Measurements from ENCODE around the gene VPS37D. TPM values are rescaled to one million over a fixed set of nuclear protein-coding genes. Genes with fewer than 3 reads are reported as not detected.
A peak's percentile ranks its signal among the peaks of the same experiment; 100 is the strongest.

VPS37D gene
- total RNA-seq, 1 donor from 2014 or later = 1.3 TPM

DNA sequence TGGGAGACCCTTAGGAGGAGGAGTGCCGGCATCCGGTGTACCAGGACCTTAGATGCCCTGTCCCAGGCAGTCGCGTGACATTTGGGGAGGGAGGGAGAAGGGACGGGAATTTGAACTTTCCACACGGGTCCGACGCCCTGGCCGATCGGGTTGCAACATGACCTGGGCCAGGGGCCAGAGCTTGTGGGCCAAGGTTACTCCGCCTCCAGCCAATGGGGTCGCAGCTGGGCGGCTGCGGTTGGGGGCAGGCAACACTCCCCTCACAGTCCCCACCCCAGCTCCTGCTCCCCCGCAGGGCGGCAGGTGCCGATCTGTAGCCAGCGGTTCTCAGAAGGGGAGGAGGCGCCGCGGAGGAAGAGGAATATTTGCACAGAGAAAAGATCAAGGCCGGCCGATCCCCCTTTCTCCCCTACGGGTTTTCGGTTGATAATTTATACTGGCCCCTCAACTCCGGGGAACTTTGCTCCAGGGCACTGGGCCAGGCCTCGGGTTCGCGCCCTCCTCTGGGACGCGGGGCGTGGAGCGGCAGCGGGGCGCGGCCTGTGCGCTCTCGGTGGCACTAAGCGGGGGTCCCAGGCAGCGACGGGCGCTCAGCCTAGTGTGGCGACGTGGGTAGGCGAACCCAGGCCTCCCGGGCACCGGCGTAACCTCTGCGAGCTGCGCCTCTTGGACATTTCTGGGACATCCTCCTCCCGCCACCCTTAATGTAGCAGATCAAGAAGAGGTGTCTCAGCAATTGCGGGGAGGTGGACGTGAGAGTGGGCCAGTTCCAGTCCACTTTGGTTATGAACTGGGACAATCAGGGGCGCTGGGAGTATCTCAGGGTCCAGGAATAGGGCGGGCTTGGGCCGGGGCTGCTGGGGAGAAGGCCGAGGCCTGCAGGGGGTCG is 44.5 kb upstream of the VPS37D start:
- TF ChIP-seq, protein P1, sequence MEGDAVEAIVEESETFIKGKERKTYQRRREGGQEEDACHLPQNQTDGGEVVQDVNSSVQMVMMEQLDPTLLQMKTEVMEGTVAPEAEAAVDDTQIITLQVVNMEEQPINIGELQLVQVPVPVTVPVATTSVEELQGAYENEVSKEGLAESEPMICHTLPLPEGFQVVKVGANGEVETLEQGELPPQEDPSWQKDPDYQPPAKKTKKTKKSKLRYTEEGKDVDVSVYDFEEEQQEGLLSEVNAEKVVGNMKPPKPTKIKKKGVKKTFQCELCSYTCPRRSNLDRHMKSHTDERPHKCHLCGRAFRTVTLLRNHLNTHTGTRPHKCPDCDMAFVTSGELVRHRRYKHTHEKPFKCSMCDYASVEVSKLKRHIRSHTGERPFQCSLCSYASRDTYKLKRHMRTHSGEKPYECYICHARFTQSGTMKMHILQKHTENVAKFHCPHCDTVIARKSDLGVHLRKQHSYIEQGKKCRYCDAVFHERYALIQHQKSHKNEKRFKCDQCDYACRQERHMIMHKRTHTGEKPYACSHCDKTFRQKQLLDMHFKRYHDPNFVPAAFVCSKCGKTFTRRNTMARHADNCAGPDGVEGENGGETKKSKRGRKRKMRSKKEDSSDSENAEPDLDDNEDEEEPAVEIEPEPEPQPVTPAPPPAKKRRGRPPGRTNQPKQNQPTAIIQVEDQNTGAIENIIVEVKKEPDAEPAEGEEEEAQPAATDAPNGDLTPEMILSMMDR (IDR thresholded peaks at IDR 0.05) = no peak
- Histone ChIP-seq H3K4me1 (peaks cover 7 to 15% of the 10 kb centered on the region in 2 donors), H3K36me3 (no peaks in the 10 kb centered on the region), H3K4me3 (peak overlapping the region; percentile 46 to 64), H3K27me3 (peaks cover 22% of the 10 kb centered on the region), H3K27ac (no peak overlapping the region), H3K9me3 (no peaks in the 10 kb centered on the region)
- peak in 1 of 2 donors; percentile 73 for DNase-seq (ENCODE audit: low spot score in 2 of 2)
- intact Hi-C loops (cut with DNase I) = no loop called here

DNA sequence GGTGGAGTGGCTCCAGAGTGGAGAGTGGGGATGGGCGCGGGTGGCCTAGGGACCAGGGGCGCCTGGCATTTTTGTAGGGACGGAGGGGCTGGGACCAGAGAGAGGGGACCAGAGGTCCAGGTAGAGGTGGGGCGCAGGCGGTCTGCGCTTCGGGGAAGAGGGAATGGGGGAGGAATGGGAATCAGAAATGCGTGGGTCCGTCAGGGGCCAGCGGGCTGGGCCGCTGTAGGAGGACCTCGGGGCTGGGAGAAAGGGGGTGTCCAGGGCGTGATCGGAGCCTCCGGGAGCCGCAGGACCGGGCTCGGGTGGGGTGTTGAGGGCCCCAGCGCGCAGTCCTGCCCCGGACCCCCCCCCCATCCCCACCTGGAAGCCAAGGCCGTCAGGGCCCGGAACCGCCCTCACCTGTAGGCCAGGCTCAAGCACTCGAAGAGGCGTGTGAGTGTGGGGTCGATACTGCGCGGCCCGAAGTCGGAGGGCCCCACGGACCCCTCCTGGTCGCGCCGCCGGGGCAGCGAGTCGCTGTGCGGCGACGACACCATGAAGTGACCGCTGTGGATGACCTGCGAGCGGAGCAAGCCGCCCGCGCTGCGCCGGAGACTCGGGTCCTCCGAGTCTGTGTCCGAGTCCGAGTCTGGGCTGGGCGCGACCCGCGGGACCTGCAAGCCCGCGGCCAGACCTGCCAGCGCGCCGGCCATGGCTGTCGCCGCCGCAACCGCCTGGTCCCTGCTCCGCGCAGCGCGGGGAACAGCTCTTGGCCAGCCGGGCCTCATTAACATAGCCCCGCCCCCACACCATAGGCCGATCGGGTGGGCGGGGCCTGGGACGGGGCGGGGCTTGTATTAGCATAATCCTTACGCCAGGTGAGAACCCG is 43.6 kb upstream of the VPS37D start, which contains the start of gene MLXIPL:
MLXIPL (minus strand) TSS at position 725 of the 871 bp plus-strand sequence; CDS start at position 695, 30 bp downstream.
- H3K27me3 ChIP-seq = peaks cover 22% of the 10 kb centered on the region
- intact Hi-C loops (cut with DNase I) = no loop called here

DNA sequence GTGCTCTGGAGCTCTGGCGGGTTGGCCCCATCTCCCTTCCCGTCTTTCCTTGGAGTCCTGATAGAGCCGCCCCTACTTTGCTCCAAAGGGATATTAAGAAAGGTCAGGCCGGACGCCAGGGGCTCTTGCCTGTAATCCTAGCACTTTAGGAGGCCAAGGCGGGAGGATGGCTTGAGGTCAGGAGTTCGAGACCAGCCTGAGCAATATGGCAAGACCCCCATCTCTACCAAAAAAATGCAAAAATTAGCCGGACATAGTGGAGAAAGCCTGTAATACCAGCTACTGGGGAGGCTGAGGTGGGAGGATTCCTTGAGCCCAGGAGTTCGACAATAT is 43.0 kb upstream of the VPS37D start:
- intact Hi-C loops (cut with DNase I) = no loop called here
- Histone ChIP-seq H3K4me1 (peaks cover 7 to 15% of the 10 kb centered on the region in 2 donors), H3K27ac (no peak overlapping the region), H3K27me3 (peaks cover 22% of the 10 kb centered on the region), H3K9me3 (no peaks in the 10 kb centered on the region), H3K4me3 (peak overlapping the region; percentile 46 to 64), H3K36me3 (no peaks in the 10 kb centered on the region)
- no peak for DNase-seq (ENCODE audit: low spot score in 2 of 2)
- TF ChIP-seq, protein P1 (IDR thresholded peaks at IDR 0.05) = no peak

More for the DNA sequence above, 43.6 kb upstream of the VPS37D start, which contains the start of gene MLXIPL:
- DNase-seq (ENCODE audit: low spot score in 2 of 2) = peak in 1 of 2 donors; percentile 76
- Histone ChIP-seq H3K4me1 (peaks cover 7 to 15% of the 10 kb centered on the region in 2 donors), H3K9me3 (no peaks in the 10 kb centered on the region), H3K4me3 (peak within 1 kb of the TSS; percentile 46 to 64), H3K27ac (no peak within 1 kb of the TSS), H3K36me3 (no peaks in the 10 kb centered on the region)
- TF ChIP-seq, protein P1 (IDR thresholded peaks at IDR 0.05) = no peak

GRCh38 chr7:73625276-73625675 is 42.4 kb upstream of the VPS37D start:
- H3K9me3 ChIP-seq = no peaks in the 10 kb centered on the region
- TF ChIP-seq, protein P1 (IDR thresholded peaks at IDR 0.05) = no peak
- H3K4me1 ChIP-seq = peaks cover 7 to 15% of the 10 kb centered on the region in 2 donors
- H3K27me3 ChIP-seq = peaks cover 22% of the 10 kb centered on the region
- H3K4me3 ChIP-seq = no peak overlapping the region
- no peak for DNase-seq (ENCODE audit: low spot score in 2 of 2)
- no peak overlapping the region for H3K27ac ChIP-seq
- intact Hi-C loops (cut with DNase I) = no loop called here
- H3K36me3 ChIP-seq = no peaks in the 10 kb centered on the region

- Histone ChIP-seq H3K4me3 (no peak overlapping the region), H3K36me3 (no peaks in the 10 kb centered on the region), H3K4me1 (peaks cover 7 to 15% of the 10 kb centered on the region in 2 donors), H3K27ac (no peak overlapping the region), H3K27me3 (peaks cover 22% of the 10 kb centered on the region), H3K9me3 (no peaks in the 10 kb centered on the region)
- intact Hi-C loops (cut with DNase I) = no loop called here
- DNase-seq (ENCODE audit: low spot score in 2 of 2) = no peak
- TF ChIP-seq, protein P1 (IDR thresholded peaks at IDR 0.05) = no peak
These were observed 40.8 kb upstream of the VPS37D start for GRCh38 chr7:73626814-73627213.
